ENCODE data around the gene ATP13A4.

ATP13A4 gene

DNA sequence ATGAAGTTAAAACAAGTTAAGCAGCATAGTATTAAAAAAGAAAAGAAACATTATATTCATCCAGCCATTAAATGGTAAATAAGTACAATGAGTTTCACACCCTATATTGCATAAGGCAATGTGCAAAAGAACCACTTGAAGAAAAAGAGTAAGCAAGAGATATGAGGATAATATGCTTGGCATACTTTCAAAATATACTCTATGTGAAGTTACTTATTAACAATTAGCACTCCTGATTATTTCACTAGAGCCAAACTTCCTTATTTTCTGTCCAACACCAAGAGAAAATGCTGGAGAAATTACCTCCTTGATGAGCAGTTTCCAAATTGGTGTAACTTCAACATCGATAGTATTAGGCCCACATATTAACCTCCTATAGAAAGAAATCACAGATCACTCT, 63.7 kb downstream of the ATP13A4 start:
- TF ChIP-seq ZNF70 (CRISPR knock-in tag; IDR thresholded peaks at IDR 0.05), result no peak
- no peak for TF ChIP-seq BACH2 (CRISPR knock-in tag; IDR thresholded peaks at IDR 0.05; ENCODE audit: borderline replicate concordance)
- no peak for TF ChIP-seq TCF4 (CRISPR knock-in tag; IDR thresholded peaks at IDR 0.05; ENCODE audit: borderline replicate concordance)
- TF ChIP-seq SNAI2 (CRISPR knock-in tag; IDR thresholded peaks at IDR 0.05), result no peak
- TF ChIP-seq GLIS3 (CRISPR knock-in tag; IDR thresholded peaks at IDR 0.05), result no peak
- TF ChIP-seq, protein P1, sequence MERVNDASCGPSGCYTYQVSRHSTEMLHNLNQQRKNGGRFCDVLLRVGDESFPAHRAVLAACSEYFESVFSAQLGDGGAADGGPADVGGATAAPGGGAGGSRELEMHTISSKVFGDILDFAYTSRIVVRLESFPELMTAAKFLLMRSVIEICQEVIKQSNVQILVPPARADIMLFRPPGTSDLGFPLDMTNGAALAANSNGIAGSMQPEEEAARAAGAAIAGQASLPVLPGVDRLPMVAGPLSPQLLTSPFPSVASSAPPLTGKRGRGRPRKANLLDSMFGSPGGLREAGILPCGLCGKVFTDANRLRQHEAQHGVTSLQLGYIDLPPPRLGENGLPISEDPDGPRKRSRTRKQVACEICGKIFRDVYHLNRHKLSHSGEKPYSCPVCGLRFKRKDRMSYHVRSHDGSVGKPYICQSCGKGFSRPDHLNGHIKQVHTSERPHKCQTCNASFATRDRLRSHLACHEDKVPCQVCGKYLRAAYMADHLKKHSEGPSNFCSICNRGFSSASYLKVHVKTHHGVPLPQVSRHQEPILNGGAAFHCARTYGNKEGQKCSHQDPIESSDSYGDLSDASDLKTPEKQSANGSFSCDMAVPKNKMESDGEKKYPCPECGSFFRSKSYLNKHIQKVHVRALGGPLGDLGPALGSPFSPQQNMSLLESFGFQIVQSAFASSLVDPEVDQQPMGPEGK (CRISPR knock-in tag; IDR thresholded peaks at IDR 0.05; ENCODE audit: borderline replicate concordance), result no peak
- TF ChIP-seq, protein P2, sequence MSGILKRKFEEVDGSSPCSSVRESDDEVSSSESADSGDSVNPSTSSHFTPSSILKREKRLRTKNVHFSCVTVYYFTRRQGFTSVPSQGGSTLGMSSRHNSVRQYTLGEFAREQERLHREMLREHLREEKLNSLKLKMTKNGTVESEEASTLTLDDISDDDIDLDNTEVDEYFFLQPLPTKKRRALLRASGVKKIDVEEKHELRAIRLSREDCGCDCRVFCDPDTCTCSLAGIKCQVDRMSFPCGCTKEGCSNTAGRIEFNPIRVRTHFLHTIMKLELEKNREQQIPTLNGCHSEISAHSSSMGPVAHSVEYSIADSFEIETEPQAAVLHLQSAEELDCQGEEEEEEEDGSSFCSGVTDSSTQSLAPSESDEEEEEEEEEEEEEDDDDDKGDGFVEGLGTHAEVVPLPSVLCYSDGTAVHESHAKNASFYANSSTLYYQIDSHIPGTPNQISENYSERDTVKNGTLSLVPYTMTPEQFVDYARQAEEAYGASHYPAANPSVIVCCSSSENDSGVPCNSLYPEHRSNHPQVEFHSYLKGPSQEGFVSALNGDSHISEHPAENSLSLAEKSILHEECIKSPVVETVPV (CRISPR knock-in tag; IDR thresholded peaks at IDR 0.05), result no peak
- no peak for ATAC-seq

DNA sequence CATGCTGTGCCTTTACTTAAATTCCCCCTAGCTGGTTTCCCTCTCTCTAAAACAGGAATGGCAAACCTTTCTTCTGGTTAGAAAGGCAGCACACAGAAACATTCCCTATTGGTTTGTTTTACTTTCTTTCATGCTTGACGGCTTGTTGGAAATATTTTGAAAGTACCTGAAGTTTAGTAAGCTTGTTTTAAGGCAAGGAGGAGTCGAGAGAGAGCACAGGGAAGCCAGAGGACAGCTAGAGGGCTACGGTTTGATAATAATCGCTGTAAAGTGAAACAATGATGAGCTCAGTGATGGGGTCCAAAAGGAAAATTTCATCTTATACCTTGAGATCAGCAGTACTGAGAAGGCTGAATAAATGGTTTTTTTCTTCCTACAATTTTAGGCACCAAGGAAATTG, 64.1 kb downstream of the ATP13A4 start:
- TF ChIP-seq, protein P1 (CRISPR knock-in tag; IDR thresholded peaks at IDR 0.05; ENCODE audit: borderline replicate concordance), result no peak
- TF ChIP-seq TOX (CRISPR knock-in tag; IDR thresholded peaks at IDR 0.05; ENCODE audit: borderline replicate concordance) (no peak), ESRRG (CRISPR knock-in tag; IDR thresholded peaks at IDR 0.05) (no peak), ZNF565 (CRISPR knock-in tag; conservative IDR thresholded peaks at IDR 0.05; ENCODE audit: low read depth) (no peak), ZFP30 (CRISPR knock-in tag; IDR thresholded peaks at IDR 0.05) (no peak), CSDC2 (CRISPR knock-in tag; IDR thresholded peaks at IDR 0.05) (no peak), BACH2 (CRISPR knock-in tag; IDR thresholded peaks at IDR 0.05; ENCODE audit: borderline replicate concordance) (no peak), ZC3H10 (CRISPR knock-in tag; IDR thresholded peaks at IDR 0.05) (no peak), ZNF70 (CRISPR knock-in tag; IDR thresholded peaks at IDR 0.05) (no peak), ZFP3 (CRISPR knock-in tag; IDR thresholded peaks at IDR 0.05) (no peak), ZNF8 (CRISPR knock-in tag; IDR thresholded peaks at IDR 0.05) (no peak), GLIS3 (CRISPR knock-in tag; IDR thresholded peaks at IDR 0.05) (no peak), SNAI2 (CRISPR knock-in tag; IDR thresholded peaks at IDR 0.05) (no peak), OSR1 (CRISPR knock-in tag; IDR thresholded peaks at IDR 0.05) (no peak)
- TF ChIP-seq, protein P3, sequence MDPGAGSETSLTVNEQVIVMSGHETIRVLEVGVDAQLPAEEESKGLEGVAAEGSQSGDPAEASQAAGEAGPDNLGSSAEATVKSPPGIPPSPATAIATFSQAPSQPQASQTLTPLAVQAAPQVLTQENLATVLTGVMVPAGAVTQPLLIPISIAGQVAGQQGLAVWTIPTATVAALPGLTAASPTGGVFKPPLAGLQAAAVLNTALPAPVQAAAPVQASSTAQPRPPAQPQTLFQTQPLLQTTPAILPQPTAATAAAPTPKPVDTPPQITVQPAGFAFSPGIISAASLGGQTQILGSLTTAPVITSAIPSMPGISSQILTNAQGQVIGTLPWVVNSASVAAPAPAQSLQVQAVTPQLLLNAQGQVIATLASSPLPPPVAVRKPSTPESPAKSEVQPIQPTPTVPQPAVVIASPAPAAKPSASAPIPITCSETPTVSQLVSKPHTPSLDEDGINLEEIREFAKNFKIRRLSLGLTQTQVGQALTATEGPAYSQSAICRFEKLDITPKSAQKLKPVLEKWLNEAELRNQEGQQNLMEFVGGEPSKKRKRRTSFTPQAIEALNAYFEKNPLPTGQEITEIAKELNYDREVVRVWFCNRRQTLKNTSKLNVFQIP (CRISPR knock-in tag; IDR thresholded peaks at IDR 0.05; ENCODE audit: borderline replicate concordance, low read depth), result no peak
- no peak for ATAC-seq

DNA sequence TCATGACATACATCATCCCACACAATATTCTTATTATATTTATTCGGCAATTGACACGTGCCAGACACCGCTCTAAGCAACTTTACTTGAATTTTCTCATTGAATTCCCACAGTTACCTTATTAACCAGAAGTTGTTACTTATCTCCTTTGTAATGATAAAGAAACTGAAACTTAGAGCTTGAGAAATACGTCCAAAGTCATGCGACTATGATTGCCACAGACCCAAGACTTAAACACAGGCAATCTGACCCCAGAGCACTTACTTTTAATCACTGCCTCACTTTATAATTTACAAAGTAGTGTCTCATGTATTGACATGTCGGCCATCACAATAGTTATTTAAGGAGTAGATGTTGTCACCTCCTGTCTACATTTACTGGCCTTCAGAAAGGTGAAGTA, 64.7 kb downstream of the ATP13A4 start:
- no peak for ATAC-seq
- TF ChIP-seq, protein P2 (CRISPR knock-in tag; IDR thresholded peaks at IDR 0.05), result no peak
- no peak for TF ChIP-seq TCF4 (CRISPR knock-in tag; IDR thresholded peaks at IDR 0.05; ENCODE audit: borderline replicate concordance)
- no peak for TF ChIP-seq ZC3H10 (CRISPR knock-in tag; IDR thresholded peaks at IDR 0.05)
- TF ChIP-seq ZNF70 (CRISPR knock-in tag; IDR thresholded peaks at IDR 0.05), result no peak
- TF ChIP-seq RARB (CRISPR knock-in tag; IDR thresholded peaks at IDR 0.05), result no peak
- no peak for TF ChIP-seq ZFP3 (CRISPR knock-in tag; IDR thresholded peaks at IDR 0.05)
- no peak for TF ChIP-seq ESRRG (CRISPR knock-in tag; IDR thresholded peaks at IDR 0.05)
- no peak for TF ChIP-seq ZNF8 (CRISPR knock-in tag; IDR thresholded peaks at IDR 0.05)
- no peak for TF ChIP-seq ISL1 (CRISPR knock-in tag; IDR thresholded peaks at IDR 0.05)
- TF ChIP-seq, protein P1 (CRISPR knock-in tag; IDR thresholded peaks at IDR 0.05; ENCODE audit: borderline replicate concordance), result no peak
- no peak for TF ChIP-seq BACH2 (CRISPR knock-in tag; IDR thresholded peaks at IDR 0.05; ENCODE audit: borderline replicate concordance)
- TF ChIP-seq, protein P3 (CRISPR knock-in tag; IDR thresholded peaks at IDR 0.05; ENCODE audit: borderline replicate concordance, low read depth), result no peak
- TF ChIP-seq, protein P4, sequence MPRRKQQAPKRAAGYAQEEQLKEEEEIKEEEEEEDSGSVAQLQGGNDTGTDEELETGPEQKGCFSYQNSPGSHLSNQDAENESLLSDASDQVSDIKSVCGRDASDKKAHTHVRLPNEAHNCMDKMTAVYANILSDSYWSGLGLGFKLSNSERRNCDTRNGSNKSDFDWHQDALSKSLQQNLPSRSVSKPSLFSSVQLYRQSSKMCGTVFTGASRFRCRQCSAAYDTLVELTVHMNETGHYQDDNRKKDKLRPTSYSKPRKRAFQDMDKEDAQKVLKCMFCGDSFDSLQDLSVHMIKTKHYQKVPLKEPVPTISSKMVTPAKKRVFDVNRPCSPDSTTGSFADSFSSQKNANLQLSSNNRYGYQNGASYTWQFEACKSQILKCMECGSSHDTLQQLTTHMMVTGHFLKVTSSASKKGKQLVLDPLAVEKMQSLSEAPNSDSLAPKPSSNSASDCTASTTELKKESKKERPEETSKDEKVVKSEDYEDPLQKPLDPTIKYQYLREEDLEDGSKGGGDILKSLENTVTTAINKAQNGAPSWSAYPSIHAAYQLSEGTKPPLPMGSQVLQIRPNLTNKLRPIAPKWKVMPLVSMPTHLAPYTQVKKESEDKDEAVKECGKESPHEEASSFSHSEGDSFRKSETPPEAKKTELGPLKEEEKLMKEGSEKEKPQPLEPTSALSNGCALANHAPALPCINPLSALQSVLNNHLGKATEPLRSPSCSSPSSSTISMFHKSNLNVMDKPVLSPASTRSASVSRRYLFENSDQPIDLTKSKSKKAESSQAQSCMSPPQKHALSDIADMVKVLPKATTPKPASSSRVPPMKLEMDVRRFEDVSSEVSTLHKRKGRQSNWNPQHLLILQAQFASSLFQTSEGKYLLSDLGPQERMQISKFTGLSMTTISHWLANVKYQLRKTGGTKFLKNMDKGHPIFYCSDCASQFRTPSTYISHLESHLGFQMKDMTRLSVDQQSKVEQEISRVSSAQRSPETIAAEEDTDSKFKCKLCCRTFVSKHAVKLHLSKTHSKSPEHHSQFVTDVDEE (CRISPR knock-in tag; IDR thresholded peaks at IDR 0.05), result no peak
- TF ChIP-seq CSDC2 (CRISPR knock-in tag; IDR thresholded peaks at IDR 0.05), result no peak
- no peak for TF ChIP-seq ZNF565 (CRISPR knock-in tag; conservative IDR thresholded peaks at IDR 0.05; ENCODE audit: low read depth)
- no peak for TF ChIP-seq SNAI2 (CRISPR knock-in tag; IDR thresholded peaks at IDR 0.05)
- TF ChIP-seq OSR1 (CRISPR knock-in tag; IDR thresholded peaks at IDR 0.05), result no peak
